GM19193 (cell line): ENCODE measurements around the gene GPR45.

Source experiments
- POLR2A ChIP-seq: IDR thresholded peaks from 4 replicates; pipeline ENCODE4 v1.6.1; 2011; ENCODE audit not compliant: insufficient read depth, insufficient read length; ENCODE audit errors: extremely low read depth

Gene GPR45

GRCh38 chr2:105241443-105241842 lies at the start of gene GPR45:
Gene GPR45, plus strand, starts transcription at chr2:105241743. Its CDS starts 116 bp downstream, at chr2:105241859.
- TF ChIP-seq POLR2A, result no peak

GRCh38 chr2:105194022-105194675 lies 47.4 kb upstream of the GPR45 start:
- no peak for TF ChIP-seq POLR2A

- no peak for TF ChIP-seq POLR2A
These were observed 44.9 kb upstream of the GPR45 start for GRCh38 chr2:105196651-105197050.

GRCh38 chr2:105215586-105216192 lies 25.9 kb upstream of the GPR45 start:
- TF ChIP-seq POLR2A, result no peak

- no peak for TF ChIP-seq POLR2A
These were observed 20.9 kb upstream of the GPR45 start for GRCh38 chr2:105220604-105221003.

- no peak for TF ChIP-seq POLR2A
These were observed 17.1 kb upstream of the GPR45 start for GRCh38 chr2:105224444-105224843.

GRCh38 chr2:105231232-105231619 lies 10.3 kb upstream of the GPR45 start:
- TF ChIP-seq POLR2A, result no peak

GRCh38 chr2:105235388-105236059 lies 6.0 kb upstream of the GPR45 start:
- no peak for TF ChIP-seq POLR2A

GRCh38 chr2:105236060-105236424 lies 5.5 kb upstream of the GPR45 start:
- TF ChIP-seq POLR2A, result no peak

- no peak for TF ChIP-seq POLR2A
These were observed 4.3 kb upstream of the GPR45 start for GRCh38 chr2:105237045-105237765.

- no peak for TF ChIP-seq POLR2A
These were observed 2.8 kb upstream of the GPR45 start for GRCh38 chr2:105238664-105239240.

- no peak for TF ChIP-seq POLR2A
These were observed 1.6 kb upstream of the GPR45 start for GRCh38 chr2:105239924-105240323.

- no peak for TF ChIP-seq POLR2A
These were observed 897 bp downstream of the GPR45 start for GRCh38 chr2:105242286-105242993.

GRCh38 chr2:105243961-105244360 lies 2.4 kb downstream of the GPR45 start:
- TF ChIP-seq POLR2A, result no peak

GRCh38 chr2:105244451-105244850 lies 2.9 kb downstream of the GPR45 start:
- no peak for TF ChIP-seq POLR2A

GRCh38 chr2:105248316-105249070 lies 7.0 kb downstream of the GPR45 start:
- no peak for TF ChIP-seq POLR2A
